H1 (cell line): ENCODE results near the gene AKR1B1. TPM values are rescaled to one million over a fixed set of nuclear protein-coding genes. Genes with fewer than 3 reads are reported as not detected.

Experiments used
- ASH2L ChIP-seq: fragments of 200-600, 300-600 bp; sonication (generic); IDR thresholded peaks from one replicate; pipeline ENCODE4 v1.7.1; 2017; ENCODE audit warnings: low read length
- GABPA ChIP-seq: IDR thresholded peaks from 2 replicates; pipeline ENCODE4 v1.6.1; 2011; ENCODE audit warnings: mild to moderate bottlenecking, low read length, moderate library complexity, borderline replicate concordance; ENCODE audit not compliant: insufficient read depth
- NANOG ChIP-seq: IDR thresholded peaks from 2 replicates; pipeline ENCODE4 v1.6.1; 2011; ENCODE audit warnings: low read length, low read depth, mild to moderate bottlenecking, inconsistent platforms; ENCODE audit not compliant: insufficient read depth, poor library complexity, severe bottlenecking
- TBP ChIP-seq: IDR thresholded peaks from 2 replicates; pipeline ENCODE4 v1.6.1; 2011; ENCODE audit warnings: low read depth, low read length, improper control_type of control experiment
- polyA plus RNA-seq, 7 experiments: library from polyadenylated mRNA; depleted of rRNA in 3 of 7; stranded (reverse) in 5 of 7; unstranded in 2 of 7; fragments of >200 nt in 5 of 7; fragments of 200-250 nt in 2 of 7; gene quantifications; 1 replicate in 5 of 7; 2 replicates in 1 of 7; 4 replicates in 1 of 7; pipeline versions ENCODE4 v1.2.1 to v1.2.3, GENCODE V29; 2011 to 2013; ENCODE audit warnings: missing spikeins in 2 of 7, mixed read lengths in 2 of 7
- total RNA-seq: library from RNA; stranded (reverse); fragmentation: NEBNext Ultra II Directional; extraction: Animal tissue kit (Norgen Biotek cat#: 25700); gene quantifications from 2 replicates; pipeline ENCODE4 v1.2.1, GENCODE V29; 2021

AKR1B1 gene
- total and polyA plus RNA-seq, 2 of the 8 experiments (the other 6 are each of a cell fraction or from before 2014, with no cell fraction given) = 195 to 273 TPM

DNA sequence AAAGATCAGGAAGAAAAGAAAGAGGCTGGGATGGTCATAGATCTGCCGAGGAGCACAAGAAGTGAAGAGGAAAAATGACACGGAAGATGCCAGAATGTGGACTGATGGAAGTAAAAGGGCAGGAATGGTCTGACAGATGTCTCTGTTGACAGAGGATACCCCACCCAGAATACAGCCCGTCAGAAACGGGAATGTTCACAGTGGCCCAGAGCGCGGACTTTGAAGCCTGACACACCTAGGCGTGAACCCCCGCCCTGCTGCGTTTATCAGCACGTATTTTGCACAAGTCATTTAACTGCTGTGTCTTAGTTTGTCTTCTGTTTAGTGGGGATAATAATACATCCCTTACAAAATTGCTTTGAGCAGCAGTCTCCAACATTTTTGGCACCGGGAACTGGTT, 27.1 kb downstream of the AKR1B1 start (continued):
- TF ChIP-seq GABPA (no peak), TBP (no peak), NANOG (no peak), ASH2L (no peak)
